K562 treated with DMSO at 1 percent for 48 hours (cell line): ENCODE results near the gene PIPOX. TPM values are rescaled to one million over a fixed set of nuclear protein-coding genes. Genes with fewer than 3 reads are reported as not detected.

Source experiments
- total RNA-seq: library from RNA; unstranded; fragments of 300-600 nt; gene quantifications from 2 replicates; pipeline ENCODE4 v1.2.3, GENCODE V29; 2022; ENCODE audit warnings: low replicate concordance; ENCODE audit errors: extremely low read depth

PIPOX gene
- not detected in 2 replicates for total RNA-seq

GRCh38 chr17:29042679-29043538, at the start of gene PIPOX:
PIPOX (plus strand) TSS chr17:29043141; CDS start chr17:29043226, 85 bp downstream.

GRCh38 chr17:29005936-29006511, 36.9 kb upstream of the PIPOX start, which contains the start of gene SEZ6:
SEZ6 (minus strand) TSS chr17:29006033; CDS start chr17:29005869, 164 bp downstream.

Other genes with a start within 250 kb of the PIPOX start
- gene FAM222B, start 200.4 kb upstream of the PIPOX start, total RNA-seq = not detected in 2 replicates
- not detected in 2 replicates for gene ERAL1, start 188.1 kb upstream of the PIPOX start, total RNA-seq
- gene FLOT2, start 145.4 kb upstream of the PIPOX start, total RNA-seq = not detected in 2 replicates
- gene DHRS13, start 140.1 kb upstream of the PIPOX start, total RNA-seq = not detected in 2 replicates
- not detected in 2 replicates for gene PHF12, start 91.6 kb upstream of the PIPOX start, total RNA-seq
- gene SEZ6, start 37.1 kb upstream of the PIPOX start, total RNA-seq = not detected in 2 replicates
- not detected in 2 replicates for gene MYO18A, start 137.3 kb downstream of the PIPOX start, total RNA-seq
- not detected in 2 replicates for gene CRYBA1, start 203.7 kb downstream of the PIPOX start, total RNA-seq